Thymus (tissue), 2 donors: ENCODE data around the gene PTBP1. TPM values are rescaled to one million over a fixed set of nuclear protein-coding genes. Genes with fewer than 3 reads are reported as not detected.

Source experiments
- polyA plus RNA-seq: library from polyadenylated mRNA; stranded (reverse); fragments of 200-250 nt; gene quantifications from one replicate; pipeline ENCODE4 v1.2.3, GENCODE V29; 2013
- total RNA-seq: library from RNA; stranded (reverse); fragments of 120-200 nt; gene quantifications from one replicate; pipeline ENCODE4 v1.2.4, GENCODE V29; 2013
- donor health status: healthy.

Gene PTBP1
- total and polyA plus RNA-seq, 2 donors = 75.1 to 129 TPM

Other genes with a start within 250 kb of the PTBP1 start
- 141 TPM for gene BSG, start 224.9 kb upstream of the PTBP1 start, total RNA-seq
- gene BSG, start 224.9 kb upstream of the PTBP1 start, polyA plus RNA-seq = 155 TPM
- gene HCN2, start 207.6 kb upstream of the PTBP1 start, total RNA-seq = 0.05 TPM
- gene HCN2, start 207.6 kb upstream of the PTBP1 start, polyA plus RNA-seq = 0.46 TPM
- gene POLRMT, start 163.9 kb upstream of the PTBP1 start, total RNA-seq = 37.0 TPM
- 130 TPM for gene POLRMT, start 163.9 kb upstream of the PTBP1 start, polyA plus RNA-seq
- gene FGF22, start 157.6 kb upstream of the PTBP1 start, total RNA-seq = not detected
- 0.25 TPM for gene FGF22, start 157.6 kb upstream of the PTBP1 start, polyA plus RNA-seq
- 16.1 TPM for gene RNF126, start 134.2 kb upstream of the PTBP1 start, total RNA-seq
- gene RNF126, start 134.2 kb upstream of the PTBP1 start, polyA plus RNA-seq = 38.2 TPM
- gene FSTL3, start 121.1 kb upstream of the PTBP1 start, total RNA-seq = 3.1 TPM
- gene FSTL3, start 121.1 kb upstream of the PTBP1 start, polyA plus RNA-seq = 12.5 TPM
- gene PRSS57, start 102.0 kb upstream of the PTBP1 start, total RNA-seq = 8.5 TPM
- 1.1 TPM for gene PRSS57, start 102.0 kb upstream of the PTBP1 start, polyA plus RNA-seq
- 2.2 TPM for gene PALM, start 88.5 kb upstream of the PTBP1 start, total RNA-seq
- gene PALM, start 88.5 kb upstream of the PTBP1 start, polyA plus RNA-seq = 11.7 TPM
- 0.57 TPM for gene MISP, start 46.3 kb upstream of the PTBP1 start, total RNA-seq
- 2.4 TPM for gene MISP, start 46.3 kb upstream of the PTBP1 start, polyA plus RNA-seq
- gene PLPPR3, start 24.5 kb downstream of the PTBP1 start, total RNA-seq = 0.19 TPM
- 0.16 TPM for gene PLPPR3, start 24.5 kb downstream of the PTBP1 start, polyA plus RNA-seq
- gene AZU1, start 30.4 kb downstream of the PTBP1 start, total RNA-seq = 6.1 TPM
- gene AZU1, start 30.4 kb downstream of the PTBP1 start, polyA plus RNA-seq = 5.7 TPM
- gene PRTN3, start 43.5 kb downstream of the PTBP1 start, total RNA-seq = 25.2 TPM
- 15.4 TPM for gene PRTN3, start 43.5 kb downstream of the PTBP1 start, polyA plus RNA-seq
- 7.7 TPM for gene ELANE, start 54.9 kb downstream of the PTBP1 start, total RNA-seq
- 11.2 TPM for gene ELANE, start 54.9 kb downstream of the PTBP1 start, polyA plus RNA-seq
- gene CFD, start 62.2 kb downstream of the PTBP1 start, total RNA-seq = 6.3 TPM
- 40.0 TPM for gene CFD, start 62.2 kb downstream of the PTBP1 start, polyA plus RNA-seq
- gene MED16, start 95.7 kb downstream of the PTBP1 start, total RNA-seq = 8.9 TPM
- 64.4 TPM for gene MED16, start 95.7 kb downstream of the PTBP1 start, polyA plus RNA-seq
- not detected for gene RNU6-9, start 96.0 kb downstream of the PTBP1 start, total RNA-seq
- gene RNU6-9, start 96.0 kb downstream of the PTBP1 start, polyA plus RNA-seq = not detected
- gene R3HDM4, start 115.8 kb downstream of the PTBP1 start, total RNA-seq = 25.7 TPM
- 102 TPM for gene R3HDM4, start 115.8 kb downstream of the PTBP1 start, polyA plus RNA-seq
- gene KISS1R, start 119.9 kb downstream of the PTBP1 start, total RNA-seq = 0.24 TPM
- 0.14 TPM for gene KISS1R, start 119.9 kb downstream of the PTBP1 start, polyA plus RNA-seq
- gene ARID3A, start 128.6 kb downstream of the PTBP1 start, total RNA-seq = 8.8 TPM
- 4.4 TPM for gene ARID3A, start 128.6 kb downstream of the PTBP1 start, polyA plus RNA-seq
- 34.0 TPM for gene WDR18, start 186.9 kb downstream of the PTBP1 start, total RNA-seq
- gene WDR18, start 186.9 kb downstream of the PTBP1 start, polyA plus RNA-seq = 56.0 TPM
- gene GRIN3B, start 203.0 kb downstream of the PTBP1 start, total RNA-seq = under 0.01 TPM
- 0.09 TPM for gene GRIN3B, start 203.0 kb downstream of the PTBP1 start, polyA plus RNA-seq
- 73.1 TPM for gene TMEM259, start 223.7 kb downstream of the PTBP1 start, total RNA-seq
- gene TMEM259, start 223.7 kb downstream of the PTBP1 start, polyA plus RNA-seq = 359 TPM
- not detected for gene RNU6-2, start 224.1 kb downstream of the PTBP1 start, total RNA-seq
- gene RNU6-2, start 224.1 kb downstream of the PTBP1 start, polyA plus RNA-seq = not detected
- gene CNN2, start 229.2 kb downstream of the PTBP1 start, total RNA-seq = 55.9 TPM
- gene CNN2, start 229.2 kb downstream of the PTBP1 start, polyA plus RNA-seq = 127 TPM
- gene ABCA7, start 242.7 kb downstream of the PTBP1 start, total RNA-seq = 23.4 TPM
- 315 TPM for gene ABCA7, start 242.7 kb downstream of the PTBP1 start, polyA plus RNA-seq